Tibial artery (tissue), 4 donors: ENCODE data around the gene CCDC102B.
"Not testable (repeated sequence)": the region's sequence is repeated elsewhere in the genome, so short reads cannot be mapped to it uniquely, and the experiment has no call there.

Source experiments
- DNase-seq, 2 donors: peaks; one replicate each; pipeline ENCODE4 v3.0.0-alpha.2; 2019
- H3K27ac ChIP-seq, 2 donors: fragments of 200-600 bp; sonication (generic) in 1 of 2; 1 replicate in 1 of 2; 2 replicates in 1 of 2; pipeline ENCODE4 v1.5.1; 2018 to 2019; ENCODE audit warnings: mild to moderate bottlenecking in 1 of 2
- H3K27me3 ChIP-seq, 2 donors: fragments of 200-600 bp; sonication (generic) in 1 of 2; one replicate each; pipeline versions ENCODE4 v1.5.1 to v1.6.0; 2016 to 2019
- H3K36me3 ChIP-seq, 3 donors: fragments of 200-600 bp; sonication (generic) in 2 of 3; one replicate each; pipeline ENCODE4 v1.5.1; 2016 to 2019; ENCODE audit warnings: mild to moderate bottlenecking in 2 of 3
- H3K4me1 ChIP-seq, 4 donors: fragments of 200-600 bp; sonication (generic) in 2 of 4; 1 replicate in 3 of 4; 2 replicates in 1 of 4; pipeline ENCODE4 v1.5.1; 2016 to 2019
- H3K4me3 ChIP-seq, 2 donors: fragments of 200-600 bp; sonication (generic) in 1 of 2; 1 replicate in 1 of 2; 2 replicates in 1 of 2; pipeline ENCODE4 v1.5.1; 2018 to 2019; ENCODE audit warnings: mild to moderate bottlenecking in 2 of 2
- H3K9me3 ChIP-seq, 3 donors: fragments of 200-600 bp; sonication (generic) in 1 of 3; one replicate each; pipeline ENCODE4 v1.5.1; 2016 to 2019
- intact Hi-C: fragments of 100-400 bp; cut with DNase I; formaldehyde crosslinking; loops from one replicate; pipeline ENCODE4 v1.15.0; 2023; ENCODE audit warnings: low total_unique reads
- TF ChIP-seq, protein P1 (sequence below), 2 experiments: fragments of 200-600 bp in 1 of 2; fragments of 450-650 bp in 1 of 2; IDR thresholded peaks; one replicate each; pipeline ENCODE4 v1.5.1; 2017 to 2019; ENCODE audit warnings: antibody characterized with exemption in 2 of 2, mild to moderate bottlenecking in 1 of 2, moderate library complexity in 1 of 2

CCDC102B gene

DNA sequence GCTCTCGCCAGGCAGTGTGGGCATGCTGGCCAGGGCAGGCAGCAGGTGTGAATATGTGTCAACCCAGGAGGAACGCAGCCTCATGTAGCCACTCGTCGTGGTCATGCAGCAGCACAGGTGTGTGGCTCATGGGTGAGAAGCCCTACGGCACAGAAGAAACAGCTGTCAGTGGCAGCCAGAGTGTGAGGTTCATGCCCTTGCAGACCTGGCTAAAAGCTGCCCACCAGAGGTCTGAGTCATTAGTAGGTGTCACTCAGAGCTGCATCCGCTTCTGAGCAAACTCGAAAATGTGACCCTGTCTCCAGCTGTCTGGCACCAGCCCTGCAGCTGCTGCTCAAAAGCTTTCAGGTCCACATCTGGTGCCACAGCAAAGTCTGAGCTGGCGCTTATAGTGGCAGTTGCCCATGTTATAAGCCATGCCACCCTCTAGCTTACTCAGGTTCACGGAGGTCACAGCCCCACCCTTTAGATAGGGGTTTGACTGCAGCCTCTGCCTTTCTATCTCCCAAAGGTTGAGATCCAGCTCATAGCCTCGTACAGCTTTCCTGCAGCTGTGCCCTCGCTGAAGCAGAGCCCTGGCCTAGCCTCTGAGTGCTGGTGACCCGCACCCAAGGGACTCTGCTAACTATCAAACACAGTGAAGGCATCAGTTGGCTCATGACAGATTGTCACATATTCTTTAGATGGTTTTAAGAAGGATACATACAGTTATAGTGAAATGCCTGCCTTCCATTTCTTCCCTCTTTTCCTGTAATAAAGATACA, 195.0 kb downstream of the CCDC102B start:
- DNase-seq = no peak
- intact Hi-C loops = no loop called here
- H3K9me3 ChIP-seq = no peaks in the 10 kb centered on the region
- H3K36me3 ChIP-seq = no peaks in the 10 kb centered on the region
- no peaks in the 10 kb centered on the region for H3K27me3 ChIP-seq
- no peaks in the 10 kb centered on the region for H3K4me1 ChIP-seq
- TF ChIP-seq, protein P1, sequence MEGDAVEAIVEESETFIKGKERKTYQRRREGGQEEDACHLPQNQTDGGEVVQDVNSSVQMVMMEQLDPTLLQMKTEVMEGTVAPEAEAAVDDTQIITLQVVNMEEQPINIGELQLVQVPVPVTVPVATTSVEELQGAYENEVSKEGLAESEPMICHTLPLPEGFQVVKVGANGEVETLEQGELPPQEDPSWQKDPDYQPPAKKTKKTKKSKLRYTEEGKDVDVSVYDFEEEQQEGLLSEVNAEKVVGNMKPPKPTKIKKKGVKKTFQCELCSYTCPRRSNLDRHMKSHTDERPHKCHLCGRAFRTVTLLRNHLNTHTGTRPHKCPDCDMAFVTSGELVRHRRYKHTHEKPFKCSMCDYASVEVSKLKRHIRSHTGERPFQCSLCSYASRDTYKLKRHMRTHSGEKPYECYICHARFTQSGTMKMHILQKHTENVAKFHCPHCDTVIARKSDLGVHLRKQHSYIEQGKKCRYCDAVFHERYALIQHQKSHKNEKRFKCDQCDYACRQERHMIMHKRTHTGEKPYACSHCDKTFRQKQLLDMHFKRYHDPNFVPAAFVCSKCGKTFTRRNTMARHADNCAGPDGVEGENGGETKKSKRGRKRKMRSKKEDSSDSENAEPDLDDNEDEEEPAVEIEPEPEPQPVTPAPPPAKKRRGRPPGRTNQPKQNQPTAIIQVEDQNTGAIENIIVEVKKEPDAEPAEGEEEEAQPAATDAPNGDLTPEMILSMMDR (IDR thresholded peaks at IDR 0.05) = no peak
- H3K4me3 ChIP-seq = no peak overlapping the region
- H3K27ac ChIP-seq = no peak overlapping the region

DNA sequence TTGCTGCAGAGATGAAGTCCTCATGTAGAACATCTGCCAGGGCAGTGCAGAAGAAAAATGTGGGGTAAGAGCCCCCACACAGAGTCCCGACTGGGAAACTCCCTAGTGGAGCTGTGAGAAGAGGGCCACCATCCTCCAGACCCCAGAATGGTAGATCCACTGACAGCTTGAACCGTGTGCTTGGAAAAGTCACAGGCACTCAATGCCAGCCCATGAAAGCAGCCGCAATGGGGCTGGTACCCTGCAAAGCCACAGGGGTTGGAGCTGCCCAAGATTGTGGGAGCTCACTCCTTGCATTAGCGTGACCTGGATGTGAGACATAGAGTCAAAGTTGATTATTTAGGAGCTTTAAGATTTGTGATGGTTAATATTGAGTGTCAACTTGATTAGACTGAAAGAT, 197.8 kb downstream of the CCDC102B start:
- no peak for DNase-seq

DNA sequence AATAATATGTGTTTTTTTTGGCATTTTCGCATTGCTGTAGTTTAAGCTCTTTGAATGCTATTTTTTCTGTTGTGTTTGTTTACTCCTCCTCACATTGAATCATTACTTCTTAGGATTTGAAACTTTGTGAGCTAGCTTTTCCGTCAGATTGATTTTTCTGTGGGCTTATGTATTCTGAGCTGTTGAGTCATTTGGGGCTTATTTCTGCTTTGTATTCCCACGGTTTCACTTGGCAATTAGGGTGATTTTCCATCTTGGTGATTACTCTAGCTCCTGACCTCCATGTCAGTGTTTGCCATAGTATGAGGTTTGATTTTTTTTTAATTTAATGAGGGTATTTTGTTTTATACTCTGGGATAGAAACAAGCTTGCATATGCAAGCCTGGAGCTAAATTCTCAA, 200.0 kb downstream of the CCDC102B start:
- no peaks in the 10 kb centered on the region for H3K9me3 ChIP-seq
- no peak overlapping the region for H3K4me3 ChIP-seq
- intact Hi-C loops = no loop called here
- TF ChIP-seq, protein P1 (IDR thresholded peaks at IDR 0.05) = no peak
- H3K27me3 ChIP-seq = no peaks in the 10 kb centered on the region
- no peak for DNase-seq
- H3K27ac ChIP-seq = no peak overlapping the region
- H3K4me1 ChIP-seq = no peaks in the 10 kb centered on the region
- H3K36me3 ChIP-seq = no peaks in the 10 kb centered on the region

More for the DNA sequence above, 197.8 kb downstream of the CCDC102B start:
- no peaks in the 10 kb centered on the region for H3K36me3 ChIP-seq
- no peaks in the 10 kb centered on the region for H3K4me1 ChIP-seq
- no peak overlapping the region for H3K4me3 ChIP-seq
- H3K27ac ChIP-seq = no peak overlapping the region
- TF ChIP-seq, protein P1 (IDR thresholded peaks at IDR 0.05) = no peak
- H3K9me3 ChIP-seq = no peaks in the 10 kb centered on the region
- no peaks in the 10 kb centered on the region for H3K27me3 ChIP-seq
- intact Hi-C loops = no loop called here

DNA sequence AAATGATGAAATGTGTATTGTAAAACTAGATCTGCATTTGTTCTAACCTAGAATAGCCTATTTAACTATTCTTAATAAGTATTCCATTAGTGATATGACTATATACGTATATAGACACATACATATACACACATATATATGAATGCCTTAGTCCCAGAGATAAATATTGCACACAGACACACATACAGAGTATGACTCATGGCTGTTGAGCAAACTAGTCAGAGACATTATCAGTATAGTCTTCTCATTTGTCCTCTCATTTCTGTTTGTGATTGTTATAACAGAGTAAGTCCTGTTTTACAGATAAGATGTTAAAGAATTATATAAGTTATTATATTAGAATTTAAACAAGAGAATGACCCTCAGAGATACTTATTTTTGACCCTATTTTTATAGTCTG, 202.5 kb downstream of the CCDC102B start:
- Histone ChIP-seq H3K4me1 (no peaks in the 10 kb centered on the region), H3K27me3 (no peaks in the 10 kb centered on the region), H3K9me3 (no peaks in the 10 kb centered on the region), H3K4me3 (no peak overlapping the region), H3K36me3 (no peaks in the 10 kb centered on the region), H3K27ac (no peak overlapping the region)
- TF ChIP-seq, protein P1 (IDR thresholded peaks at IDR 0.05) = no peak
- no peak for DNase-seq
- intact Hi-C loops = no loop called here

DNA sequence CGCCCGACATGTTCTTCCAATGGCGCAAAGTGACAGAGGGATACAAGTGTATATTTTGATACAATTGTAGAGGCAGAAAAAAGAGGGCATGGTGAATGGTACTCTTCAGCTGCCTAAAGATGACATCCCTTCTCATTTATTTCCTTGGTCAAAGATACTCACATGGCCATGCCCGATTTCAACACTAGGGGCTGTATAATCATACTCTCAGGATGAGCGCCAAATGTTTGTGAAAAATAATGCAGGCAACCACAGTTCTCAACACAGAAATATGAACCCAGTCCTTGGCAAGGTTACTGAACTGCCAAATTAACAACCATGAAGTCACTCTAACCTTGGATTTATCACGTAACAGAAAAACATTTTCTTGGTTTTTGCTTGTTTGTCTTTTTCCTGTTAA, 204.4 kb downstream of the CCDC102B start:
- TF ChIP-seq, protein P1 (IDR thresholded peaks at IDR 0.05) = no peak
- H3K4me1 ChIP-seq = no peaks in the 10 kb centered on the region
- H3K4me3 ChIP-seq = no peak overlapping the region
- H3K27ac ChIP-seq = no peak overlapping the region
- no peaks in the 10 kb centered on the region for H3K9me3 ChIP-seq
- no peaks in the 10 kb centered on the region for H3K36me3 ChIP-seq
- DNase-seq = no peak
- H3K27me3 ChIP-seq = no peaks in the 10 kb centered on the region
- intact Hi-C loops = no loop called here

DNA sequence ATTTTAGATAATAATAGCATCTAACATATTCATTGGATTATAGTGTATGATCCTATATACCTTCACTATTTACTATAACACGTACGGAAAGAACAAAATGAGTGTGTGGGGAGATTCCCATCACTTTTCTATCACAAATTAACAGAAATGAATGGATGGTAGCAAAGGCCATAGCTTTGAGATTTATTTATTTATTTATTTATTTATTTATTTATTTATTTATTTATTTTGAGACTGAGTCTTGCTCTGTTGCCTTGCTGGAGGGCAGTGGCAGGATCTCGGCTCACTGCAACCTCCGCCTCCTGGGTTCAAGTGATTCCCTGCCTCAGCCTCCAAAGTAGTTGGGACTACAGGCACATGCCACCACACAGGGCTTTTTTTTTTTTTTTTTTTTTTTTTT, 208.3 kb downstream of the CCDC102B start:
- intact Hi-C loops, DNase-seq, H3K27me3 ChIP-seq, H3K4me3 ChIP-seq, H3K36me3 ChIP-seq, H3K4me1 ChIP-seq, H3K9me3 ChIP-seq, H3K27ac ChIP-seq: not testable (repeated sequence)
